GM12878 (cell line): ENCODE data around the gene SUCNR1. TPM values are rescaled to one million over a fixed set of nuclear protein-coding genes. Genes with fewer than 3 reads are reported as not detected.
"Not testable (repeated sequence)": the region's sequence is repeated elsewhere in the genome, so short reads cannot be mapped to it uniquely, and the experiment has no call there.

Experiments used
- ATAC-seq: fragments of 200-7000 bp; cut with Tn5 transposase; 3 replicates; pipeline ENCODE4 v1.9.1; 2020; ENCODE audit warnings: mild to moderate bottlenecking, moderate library complexity
- BruUV-seq: library from RNA; stranded (reverse); fragments of 400-500 nt; replicated peaks from 2 replicates; lab custom pipeline; 2021; lab: Mats Ljungman, UMichigan
- CTCF ChIA-PET: fragments of 300-600 bp; sonication (Branson Sonifier 250); formaldehyde crosslinking; extraction: SDS; loops from one replicate; lab custom pipeline; 2021; ENCODE audit warnings: inconsistent platforms; lab: Yijun Ruan, JAX
- POLR2A ChIA-PET: fragments of 350-600 bp; formaldehyde crosslinking; extraction: SDS; loops from one replicate; lab custom pipeline; 2021; ENCODE audit warnings: inconsistent platforms; lab: Charles Lee
- RAD21 ChIA-PET: fragments of 300-600 bp; sonication (Branson Sonifier 250); formaldehyde crosslinking; loops from one replicate; lab custom pipeline; 2023; ENCODE audit warnings: antibody characterized with exemption; ENCODE audit not compliant: unreplicated experiment; lab: Charles Lee
- SMC1A ChIA-PET: fragments of 300-600 bp; sonication (Branson Sonifier 250); formaldehyde crosslinking; loops from one replicate; lab custom pipeline; 2023; ENCODE audit not compliant: unreplicated experiment, uncharacterized antibody; lab: Charles Lee
- DNase-seq: peaks from one replicate; pipeline ENCODE4 v3.0.0-alpha.2; 2011; ENCODE audit warnings: low read depth, low spot score
- FAIRE-seq: peaks from 3 replicates; lab custom pipeline; 2011; peaks lifted over from hg19 to GRCh38; lab: Jason Lieb, UNC
- H2AFZ ChIP-seq: 2 replicates; pipeline ENCODE4 v1.6.0; 2011; ENCODE audit warnings: low read depth, low read length, control low read depth; ENCODE audit not compliant: control insufficient read depth
- H3K27ac ChIP-seq: 2 replicates; pipeline ENCODE4 v1.5.1; 2011; ENCODE audit warnings: control low read depth; ENCODE audit not compliant: control insufficient read depth, insufficient read depth
- H3K27me3 ChIP-seq, 2 experiments: replicated peaks in 1 of 2; 2 replicates each; pipeline versions ENCODE4 v1.6.0 to v1.6.1; 2011; ENCODE audit warnings: low read length in 1 of 2; ENCODE audit not compliant: control insufficient read depth in 2 of 2, insufficient read depth in 2 of 2
- H3K36me3 ChIP-seq, 2 experiments: 2 replicates each; pipeline ENCODE4 v1.5.1; 2011; ENCODE audit warnings: low read length in 1 of 2; ENCODE audit not compliant: control insufficient read depth in 2 of 2, insufficient read depth in 2 of 2
- H3K4me1 ChIP-seq: 2 replicates; pipeline ENCODE4 v1.6.1; 2011; ENCODE audit warnings: mild to moderate bottlenecking, low read length, moderate library complexity, mixed read lengths; ENCODE audit not compliant: control insufficient read depth, insufficient read depth
- H3K4me2 ChIP-seq: 2 replicates; pipeline ENCODE4 v1.6.0; 2011; ENCODE audit warnings: control low read depth; ENCODE audit not compliant: control insufficient read depth, insufficient read depth
- H3K4me3 ChIP-seq: fragments of 200-600 bp; sonication (generic); 2 replicates; pipeline ENCODE4 v1.5.1; 2016
- H3K79me2 ChIP-seq: 2 replicates; pipeline ENCODE4 v1.6.0; 2011; ENCODE audit warnings: low read length; ENCODE audit not compliant: control insufficient read depth, insufficient read depth
- H3K9ac ChIP-seq: 2 replicates; pipeline ENCODE4 v1.8.0; 2011; ENCODE audit warnings: low read length, control low read depth, mixed read lengths; ENCODE audit not compliant: control insufficient read depth, insufficient read depth
- H3K9me3 ChIP-seq: replicated peaks from 3 replicates; pipeline ENCODE4 v1.5.1; 2011; ENCODE audit warnings: mild to moderate bottlenecking, low read length; ENCODE audit not compliant: control insufficient read depth, insufficient read depth
- H4K20me1 ChIP-seq: 2 replicates; pipeline ENCODE4 v1.6.0; 2011; ENCODE audit not compliant: control insufficient read depth, insufficient read depth
- ASH2L ChIP-seq: fragments of 300-600, 200-600 bp; sonication (generic); IDR thresholded peaks from 2 replicates; pipeline ENCODE4 v1.6.1; 2017; ENCODE audit warnings: low read depth, mild to moderate bottlenecking, borderline replicate concordance
- HDAC6 ChIP-seq: fragments of 200-600 bp; sonication (generic); IDR thresholded peaks from one replicate; pipeline ENCODE4 v1.8.0; 2017; ENCODE audit warnings: antibody characterized with exemption; ENCODE audit not compliant: unreplicated experiment
- WGBS: methylation state at CpG from one replicate; pipeline ENCODE4 v1.1.6; 2016; ENCODE audit warnings: low lambda C conversion rate; ENCODE audit not compliant: insufficient replicate concordance, insufficient coverage; ENCODE audit errors: missing lambda C conversion rate; 5-methylcytosine and 5-hydroxymethylcytosine counted together
- in situ Hi-C: fragments of 300-500 bp; cut with MboI; formaldehyde crosslinking; loops from 9 replicates; pipeline ENCODE4 v1.14.3; 2018; ENCODE audit warnings: mixed read lengths
- intact Hi-C: fragments of 100-400 bp; cut with micrococcal nuclease; formaldehyde crosslinking; loops from one replicate; pipeline ENCODE4 v1.14.2; 2022; ENCODE audit not compliant: unreplicated experiment
- polyA plus RNA-seq, 11 experiments: library from polyadenylated mRNA; depleted of rRNA in 4 of 11; unstranded in 6 of 11; stranded (reverse) in 5 of 11; fragments of >200 nt; fragmentation: Nextera tagmentation in 4 of 11; fragmentation: Illumina TruSeq in 1 of 11; extraction: Ambion mirVana in 4 of 11; extraction: Trizol in 1 of 11; gene quantifications; 1 replicate in 1 of 11; 2 replicates in 10 of 11; pipeline versions ENCODE4 v1.2.1 to v1.2.3, GENCODE V29; 2011 to 2016; ENCODE audit warnings: inconsistent platforms in 2 of 11, missing spikeins in 2 of 11, low read depth in 1 of 11
- total RNA-seq, 4 experiments: library from RNA; depleted of rRNA in 3 of 4; stranded (reverse); fragments of >200 nt in 3 of 4; fragmentation: Illumina TruSeq in 1 of 4; extraction: Trizol in 1 of 4; gene quantifications; 2 replicates each; pipeline versions ENCODE4 v1.2.1 to v1.2.3, GENCODE V29; 2013 to 2021
- TF ChIP-seq, protein P1 (sequence below): IDR thresholded peaks from 2 replicates; pipeline ENCODE4 v1.6.1; 2012; ENCODE audit warnings: improper control_type of control experiment, low read depth, low read length; ENCODE audit not compliant: insufficient replicate concordance
- TF ChIP-seq, protein P2 (sequence below): fragments of 450-650 bp; IDR thresholded peaks from 2 replicates; pipeline ENCODE4 v1.6.1; 2018; ENCODE audit warnings: mild to moderate bottlenecking, low read depth, moderate library complexity; ENCODE audit not compliant: partially characterized antibody

SUCNR1 gene
- total and polyA plus RNA-seq, 10 of the 15 experiments (the other 5 are each of a cell fraction or from before 2014, with no cell fraction given) = 0.03 to 0.12 (median 0.07) TPM; not detected in 4

DNA sequence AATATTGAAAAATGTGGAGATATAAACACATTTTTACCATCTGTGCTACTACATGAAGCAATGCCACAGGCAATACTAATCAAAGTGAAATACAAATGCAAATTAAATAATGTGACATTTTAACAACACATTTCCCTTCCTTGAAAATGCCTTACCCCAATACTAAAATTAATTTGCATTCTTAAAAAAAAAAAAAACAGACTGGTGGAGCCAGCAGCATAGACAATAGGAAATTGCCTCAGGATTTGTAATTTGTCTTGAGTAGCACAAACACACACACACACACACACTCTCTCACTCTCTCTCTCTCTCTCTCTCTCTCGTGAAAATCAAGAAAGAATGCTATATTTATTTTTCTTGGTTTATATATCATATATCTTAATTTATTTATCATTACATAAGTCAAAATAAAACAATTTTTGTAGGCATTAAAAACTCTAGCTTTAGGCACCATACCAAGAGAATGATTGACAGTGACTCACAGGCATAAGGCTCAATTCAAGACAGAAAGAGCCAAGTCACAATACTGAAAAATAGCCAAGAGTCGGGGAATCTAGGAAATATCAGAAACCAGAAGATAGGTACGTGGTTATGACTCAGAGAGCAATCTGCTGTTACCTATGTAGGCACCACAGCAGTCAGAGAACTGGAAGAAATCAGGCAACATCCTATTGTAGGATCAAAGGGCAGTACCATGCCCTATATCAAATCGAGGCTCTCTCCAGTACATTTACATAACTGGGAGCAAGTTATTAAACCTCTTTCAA, 23.0 kb downstream of the SUCNR1 start (continued):
- TF ChIP-seq, protein P1, sequence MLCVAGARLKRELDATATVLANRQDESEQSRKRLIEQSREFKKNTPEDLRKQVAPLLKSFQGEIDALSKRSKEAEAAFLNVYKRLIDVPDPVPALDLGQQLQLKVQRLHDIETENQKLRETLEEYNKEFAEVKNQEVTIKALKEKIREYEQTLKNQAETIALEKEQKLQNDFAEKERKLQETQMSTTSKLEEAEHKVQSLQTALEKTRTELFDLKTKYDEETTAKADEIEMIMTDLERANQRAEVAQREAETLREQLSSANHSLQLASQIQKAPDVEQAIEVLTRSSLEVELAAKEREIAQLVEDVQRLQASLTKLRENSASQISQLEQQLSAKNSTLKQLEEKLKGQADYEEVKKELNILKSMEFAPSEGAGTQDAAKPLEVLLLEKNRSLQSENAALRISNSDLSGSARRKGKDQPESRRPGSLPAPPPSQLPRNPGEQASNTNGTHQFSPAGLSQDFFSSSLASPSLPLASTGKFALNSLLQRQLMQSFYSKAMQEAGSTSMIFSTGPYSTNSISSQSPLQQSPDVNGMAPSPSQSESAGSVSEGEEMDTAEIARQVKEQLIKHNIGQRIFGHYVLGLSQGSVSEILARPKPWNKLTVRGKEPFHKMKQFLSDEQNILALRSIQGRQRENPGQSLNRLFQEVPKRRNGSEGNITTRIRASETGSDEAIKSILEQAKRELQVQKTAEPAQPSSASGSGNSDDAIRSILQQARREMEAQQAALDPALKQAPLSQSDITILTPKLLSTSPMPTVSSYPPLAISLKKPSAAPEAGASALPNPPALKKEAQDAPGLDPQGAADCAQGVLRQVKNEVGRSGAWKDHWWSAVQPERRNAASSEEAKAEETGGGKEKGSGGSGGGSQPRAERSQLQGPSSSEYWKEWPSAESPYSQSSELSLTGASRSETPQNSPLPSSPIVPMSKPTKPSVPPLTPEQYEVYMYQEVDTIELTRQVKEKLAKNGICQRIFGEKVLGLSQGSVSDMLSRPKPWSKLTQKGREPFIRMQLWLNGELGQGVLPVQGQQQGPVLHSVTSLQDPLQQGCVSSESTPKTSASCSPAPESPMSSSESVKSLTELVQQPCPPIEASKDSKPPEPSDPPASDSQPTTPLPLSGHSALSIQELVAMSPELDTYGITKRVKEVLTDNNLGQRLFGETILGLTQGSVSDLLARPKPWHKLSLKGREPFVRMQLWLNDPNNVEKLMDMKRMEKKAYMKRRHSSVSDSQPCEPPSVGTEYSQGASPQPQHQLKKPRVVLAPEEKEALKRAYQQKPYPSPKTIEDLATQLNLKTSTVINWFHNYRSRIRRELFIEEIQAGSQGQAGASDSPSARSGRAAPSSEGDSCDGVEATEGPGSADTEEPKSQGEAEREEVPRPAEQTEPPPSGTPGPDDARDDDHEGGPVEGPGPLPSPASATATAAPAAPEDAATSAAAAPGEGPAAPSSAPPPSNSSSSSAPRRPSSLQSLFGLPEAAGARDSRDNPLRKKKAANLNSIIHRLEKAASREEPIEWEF = no peak
- TF ChIP-seq ASH2L = no peak
- TF ChIP-seq HDAC6 = no peak
- TF ChIP-seq, protein P2, sequence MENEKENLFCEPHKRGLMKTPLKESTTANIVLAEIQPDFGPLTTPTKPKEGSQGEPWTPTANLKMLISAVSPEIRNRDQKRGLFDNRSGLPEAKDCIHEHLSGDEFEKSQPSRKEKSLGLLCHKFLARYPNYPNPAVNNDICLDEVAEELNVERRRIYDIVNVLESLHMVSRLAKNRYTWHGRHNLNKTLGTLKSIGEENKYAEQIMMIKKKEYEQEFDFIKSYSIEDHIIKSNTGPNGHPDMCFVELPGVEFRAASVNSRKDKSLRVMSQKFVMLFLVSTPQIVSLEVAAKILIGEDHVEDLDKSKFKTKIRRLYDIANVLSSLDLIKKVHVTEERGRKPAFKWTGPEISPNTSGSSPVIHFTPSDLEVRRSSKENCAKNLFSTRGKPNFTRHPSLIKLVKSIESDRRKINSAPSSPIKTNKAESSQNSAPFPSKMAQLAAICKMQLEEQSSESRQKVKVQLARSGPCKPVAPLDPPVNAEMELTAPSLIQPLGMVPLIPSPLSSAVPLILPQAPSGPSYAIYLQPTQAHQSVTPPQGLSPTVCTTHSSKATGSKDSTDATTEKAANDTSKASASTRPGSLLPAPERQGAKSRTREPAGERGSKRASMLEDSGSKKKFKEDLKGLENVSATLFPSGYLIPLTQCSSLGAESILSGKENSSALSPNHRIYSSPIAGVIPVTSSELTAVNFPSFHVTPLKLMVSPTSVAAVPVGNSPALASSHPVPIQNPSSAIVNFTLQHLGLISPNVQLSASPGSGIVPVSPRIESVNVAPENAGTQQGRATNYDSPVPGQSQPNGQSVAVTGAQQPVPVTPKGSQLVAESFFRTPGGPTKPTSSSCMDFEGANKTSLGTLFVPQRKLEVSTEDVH = no peak

DNA sequence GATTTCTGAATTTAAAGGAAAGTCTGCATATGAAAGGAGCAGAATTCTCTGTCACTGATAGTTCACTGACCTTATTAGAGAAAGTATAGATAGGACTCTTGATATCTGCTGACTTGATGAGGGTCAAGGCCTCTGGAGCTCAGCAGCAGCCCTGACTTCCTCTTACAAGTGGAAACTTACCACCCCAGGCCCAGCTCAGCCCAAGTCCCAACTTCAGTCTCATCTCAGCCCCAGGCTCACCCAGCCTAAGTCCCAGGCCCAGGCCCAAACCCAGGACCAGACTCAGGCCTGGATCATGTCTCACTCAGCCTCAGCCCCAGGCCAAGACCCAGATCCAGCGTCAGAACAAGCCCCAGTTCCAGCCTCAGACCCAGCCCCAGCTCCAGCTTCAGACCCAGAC, 24.7 kb downstream of the SUCNR1 start:
- H3K9ac ChIP-seq, H2AFZ ChIP-seq, H3K4me1 ChIP-seq, BruUV-seq, intact Hi-C loops, H3K36me3 ChIP-seq, H3K27ac ChIP-seq, H3K27me3 ChIP-seq, in situ Hi-C loops, DNase-seq, H3K4me2 ChIP-seq, H3K4me3 ChIP-seq, RAD21 ChIA-PET, H4K20me1 ChIP-seq, H3K9me3 ChIP-seq, H3K79me2 ChIP-seq, POLR2A ChIA-PET: not testable (repeated sequence)
- no CpG with 5 or more reads among the region's 1 CpG for WGBS
- peak; percentile 30; the same call in 2 of the 3 replicates for ATAC-seq
- ChIA-PET SMC1A (interaction anchor here (0.9 kb wide), 1 partner anchor 61 kb away, joined by 3 read pairs; no protein-coding TSS in a partner anchor), CTCF (interaction anchor here (1.0 kb wide), 1 partner anchor 20 kb away, joined by 4 read pairs; no protein-coding TSS in a partner anchor)
- FAIRE-seq = peak; percentile 75
